BLaER1 (cell line): ENCODE data around the gene PDE3A.

Experiments used
- H3K27ac ChIP-seq: shearing (Covaris generic); formaldehyde crosslinking; 2 replicates; pipeline ENCODE4 v1.8.1; 2022
- H3K27me3 ChIP-seq: shearing (Covaris generic); formaldehyde crosslinking; 2 replicates; pipeline ENCODE4 v1.8.1; 2022
- H3K36me3 ChIP-seq: shearing (Covaris generic); formaldehyde crosslinking; 2 replicates; pipeline ENCODE4 v1.8.1; 2022
- H3K4me1 ChIP-seq: shearing (Covaris generic); formaldehyde crosslinking; 2 replicates; pipeline ENCODE4 v1.8.1; 2022
- H3K4me2 ChIP-seq: shearing (Covaris generic); formaldehyde crosslinking; 2 replicates; pipeline ENCODE4 v1.8.1; 2022
- H3K4me3 ChIP-seq: shearing (Covaris generic); formaldehyde crosslinking; 2 replicates; pipeline ENCODE4 v1.8.1; 2022
- H3K9ac ChIP-seq: shearing (Covaris generic); formaldehyde crosslinking; 2 replicates; pipeline ENCODE4 v1.8.1; 2022
- H3K9me3 ChIP-seq: shearing (Covaris generic); formaldehyde crosslinking; 2 replicates; pipeline ENCODE4 v1.8.1; 2022
- H4K20me1 ChIP-seq: shearing (Covaris generic); formaldehyde crosslinking; 2 replicates; pipeline ENCODE4 v1.8.1; 2022
- Cebpa-rat ChIP-seq: shearing (Covaris generic); IDR thresholded peaks from 2 replicates; pipeline ENCODE4 v1.8.1; 2022

Gene PDE3A

DNA sequence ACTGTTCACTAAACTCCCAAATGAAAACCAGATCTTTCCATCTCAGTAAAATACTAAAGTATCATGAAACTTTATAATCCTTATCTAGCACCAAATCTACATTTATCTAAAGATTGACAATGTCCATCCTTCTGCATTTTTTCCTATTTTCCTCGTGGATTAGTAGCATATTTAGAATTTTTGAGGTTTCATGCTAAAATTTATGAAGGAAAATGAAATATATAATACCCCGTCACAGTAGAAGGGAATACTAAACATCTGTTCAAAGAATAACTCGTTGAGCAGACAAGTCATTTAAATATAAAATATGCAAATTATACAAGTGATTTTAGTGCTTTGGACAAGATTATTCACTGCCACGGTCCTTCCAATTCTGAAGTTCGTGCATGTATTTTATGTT lies 204.1 kb downstream of the PDE3A start:
- Histone ChIP-seq H3K36me3 (no peaks in the 10 kb centered on the region), H3K27me3 (no peaks in the 10 kb centered on the region)

DNA sequence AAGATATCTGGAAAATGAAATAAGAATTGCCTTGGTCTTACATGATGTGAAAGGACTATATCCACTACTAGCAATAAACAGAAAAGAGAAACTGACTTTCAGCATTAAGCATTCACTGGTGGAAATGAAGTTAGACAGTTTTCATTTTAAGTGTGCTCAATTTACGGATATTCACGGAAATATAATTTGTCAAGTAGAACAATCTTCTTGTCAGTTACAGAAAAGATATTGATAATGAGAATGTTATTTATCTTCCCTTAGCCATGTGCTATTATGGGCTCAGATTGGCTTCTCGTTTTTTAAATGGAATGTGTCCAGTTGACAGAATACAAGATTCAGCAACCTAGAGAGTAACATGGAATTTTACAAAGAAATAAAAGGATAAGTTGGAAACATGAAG lies 208.2 kb downstream of the PDE3A start:
- Histone ChIP-seq H3K9ac (no peak overlapping the region), H3K27ac (no peak overlapping the region), H3K4me3 (no peak overlapping the region), H3K4me2 (no peak overlapping the region), H3K4me1 (no peaks in the 10 kb centered on the region), H3K36me3 (no peaks in the 10 kb centered on the region), H3K27me3 (no peaks in the 10 kb centered on the region), H4K20me1 (no peaks in the 10 kb centered on the region), H3K9me3 (no peaks in the 10 kb centered on the region)
- TF ChIP-seq Cebpa-rat: no peak

More for the DNA sequence above, 204.1 kb downstream of the PDE3A start:
- no peaks in the 10 kb centered on the region for H4K20me1 ChIP-seq
- TF ChIP-seq Cebpa-rat: no peak
- no peak overlapping the region for H3K4me3 ChIP-seq
- no peaks in the 10 kb centered on the region for H3K4me1 ChIP-seq
- no peak overlapping the region for H3K27ac ChIP-seq
- no peak overlapping the region for H3K4me2 ChIP-seq
- H3K9ac ChIP-seq: no peak overlapping the region
- no peaks in the 10 kb centered on the region for H3K9me3 ChIP-seq

DNA sequence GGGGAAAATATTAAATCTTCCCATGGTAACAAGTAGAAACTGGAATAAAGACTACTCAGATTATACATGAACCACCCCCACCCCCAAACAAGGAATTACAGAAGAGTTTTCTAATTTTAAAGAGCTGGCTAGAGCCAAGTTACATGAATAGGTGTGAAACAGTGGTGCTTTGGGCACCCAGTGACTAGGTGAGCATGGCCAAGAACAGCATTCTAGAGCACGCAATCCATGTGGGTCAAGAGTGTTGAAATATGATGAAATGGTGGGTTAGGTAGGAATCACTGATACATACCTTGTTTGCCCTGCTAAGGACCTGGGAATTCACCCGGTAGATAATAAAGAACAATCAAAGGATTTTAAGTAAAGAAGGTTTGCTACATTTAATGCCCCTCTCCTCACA lies 208.7 kb downstream of the PDE3A start:
- Histone ChIP-seq H3K9me3 (no peaks in the 10 kb centered on the region), H4K20me1 (no peaks in the 10 kb centered on the region), H3K4me3 (no peak overlapping the region), H3K27ac (no peak overlapping the region), H3K4me1 (no peaks in the 10 kb centered on the region), H3K27me3 (no peaks in the 10 kb centered on the region), H3K36me3 (no peaks in the 10 kb centered on the region), H3K9ac (no peak overlapping the region), H3K4me2 (no peak overlapping the region)
- no peak for TF ChIP-seq Cebpa-rat

DNA sequence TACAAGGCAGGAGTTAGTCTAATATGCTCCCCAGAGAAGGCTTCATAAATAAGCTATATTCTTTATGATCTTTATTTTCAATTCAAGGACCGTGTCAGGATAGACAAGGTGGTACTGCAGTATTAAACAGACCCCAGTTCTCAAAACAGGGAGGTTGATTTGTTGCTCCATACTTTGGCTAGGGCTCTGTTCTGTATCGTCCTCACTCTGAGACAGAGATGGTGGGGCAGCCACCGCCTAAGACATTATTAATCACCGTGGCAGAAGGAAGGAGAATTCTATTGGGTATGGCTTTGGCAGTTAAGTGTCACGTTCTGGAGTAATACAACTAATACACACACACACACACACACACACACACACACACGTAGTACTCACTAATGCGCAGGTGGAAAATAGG lies 209.8 kb downstream of the PDE3A start:
- Histone ChIP-seq H3K9me3 (no peaks in the 10 kb centered on the region), H3K4me2 (no peak overlapping the region), H3K4me1 (no peaks in the 10 kb centered on the region), H4K20me1 (no peaks in the 10 kb centered on the region), H3K27ac (no peak overlapping the region), H3K9ac (no peak overlapping the region), H3K27me3 (no peaks in the 10 kb centered on the region), H3K4me3 (no peak overlapping the region), H3K36me3 (no peaks in the 10 kb centered on the region)
- no peak for TF ChIP-seq Cebpa-rat

DNA sequence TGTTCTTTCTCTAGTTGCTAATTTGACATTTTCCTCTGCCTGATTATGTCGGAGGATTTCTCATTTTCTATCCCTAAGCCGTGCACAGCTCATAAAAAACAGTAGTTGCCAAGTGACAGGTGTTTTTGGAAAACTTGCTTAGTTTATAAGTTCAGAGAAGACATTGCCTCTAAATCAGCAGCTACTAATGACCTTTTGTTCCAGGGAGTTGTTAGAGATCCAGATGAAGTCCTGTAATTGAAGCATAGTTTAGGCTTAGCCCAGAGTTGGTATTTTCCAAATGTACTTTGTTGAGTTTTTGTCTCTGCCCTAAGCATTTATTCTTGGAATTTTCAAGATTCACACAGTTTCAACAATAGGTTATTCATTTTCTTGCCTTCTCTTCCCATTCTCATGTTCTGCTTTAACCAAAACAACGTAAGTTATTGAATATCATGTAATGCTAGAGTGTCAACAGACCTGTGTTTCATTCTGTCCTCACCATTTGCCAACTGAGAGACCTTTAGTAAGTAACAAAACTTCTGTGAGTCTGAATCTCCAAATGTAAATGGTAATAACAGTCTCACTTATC lies 216.8 kb downstream of the PDE3A start:
- Histone ChIP-seq H3K27me3 (no peaks in the 10 kb centered on the region), H3K36me3 (no peaks in the 10 kb centered on the region), H3K4me1 (no peaks in the 10 kb centered on the region), H3K9ac (no peak overlapping the region), H4K20me1 (no peaks in the 10 kb centered on the region), H3K9me3 (no peaks in the 10 kb centered on the region), H3K4me3 (no peak overlapping the region), H3K27ac (no peak overlapping the region), H3K4me2 (no peak overlapping the region)
- no peak for TF ChIP-seq Cebpa-rat

DNA sequence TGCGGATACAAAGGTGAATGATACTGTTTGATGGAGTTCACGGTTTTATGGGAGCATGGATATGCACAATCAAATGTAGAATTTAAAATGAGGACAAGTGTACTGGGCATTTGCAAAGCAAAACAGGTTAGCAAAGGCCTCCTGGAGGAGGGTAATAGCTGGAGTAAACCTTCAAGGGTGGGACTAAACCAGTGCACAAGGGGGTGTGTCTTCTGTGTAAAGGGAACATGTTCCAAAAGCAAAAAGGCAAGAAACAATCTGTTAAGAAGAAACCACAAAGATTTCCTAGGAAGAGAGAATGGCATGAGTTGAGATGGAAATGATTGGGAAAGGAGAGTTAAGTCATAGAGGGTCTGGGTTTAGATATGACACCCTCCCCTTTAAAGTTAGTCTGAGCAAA lies 217.6 kb downstream of the PDE3A start:
- Histone ChIP-seq H3K36me3 (no peaks in the 10 kb centered on the region), H3K27ac (no peak overlapping the region), H3K4me2 (no peak overlapping the region), H4K20me1 (no peaks in the 10 kb centered on the region), H3K4me3 (no peak overlapping the region), H3K4me1 (no peaks in the 10 kb centered on the region), H3K9ac (no peak overlapping the region), H3K27me3 (no peaks in the 10 kb centered on the region), H3K9me3 (no peaks in the 10 kb centered on the region)
- TF ChIP-seq Cebpa-rat: no peak

DNA sequence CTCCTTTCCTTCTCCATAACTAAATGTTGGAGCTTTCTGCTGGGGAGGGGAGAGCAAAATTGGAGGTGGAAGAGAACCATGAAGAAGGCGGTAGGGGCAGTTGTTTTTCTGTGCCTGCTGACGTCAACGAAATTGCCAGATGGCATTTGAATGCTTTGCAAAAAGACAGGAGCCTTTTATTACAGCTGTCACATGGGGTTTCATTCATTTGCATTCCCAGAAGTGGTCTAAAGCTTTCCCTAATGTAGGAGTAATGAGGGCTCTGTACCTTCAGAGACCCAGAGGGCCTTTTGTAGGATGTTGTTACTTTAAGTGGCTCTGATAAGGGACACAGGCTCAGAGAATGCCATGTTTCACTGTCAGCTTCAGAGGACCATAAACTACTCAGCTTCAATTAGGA lies 219.7 kb downstream of the PDE3A start:
- Histone ChIP-seq H3K4me1 (no peaks in the 10 kb centered on the region), H3K4me2 (no peak overlapping the region), H3K27ac (no peak overlapping the region), H3K27me3 (no peaks in the 10 kb centered on the region), H3K36me3 (no peaks in the 10 kb centered on the region), H3K9me3 (no peaks in the 10 kb centered on the region), H3K4me3 (no peak overlapping the region), H4K20me1 (no peaks in the 10 kb centered on the region), H3K9ac (no peak overlapping the region)
- TF ChIP-seq Cebpa-rat: no peak

DNA sequence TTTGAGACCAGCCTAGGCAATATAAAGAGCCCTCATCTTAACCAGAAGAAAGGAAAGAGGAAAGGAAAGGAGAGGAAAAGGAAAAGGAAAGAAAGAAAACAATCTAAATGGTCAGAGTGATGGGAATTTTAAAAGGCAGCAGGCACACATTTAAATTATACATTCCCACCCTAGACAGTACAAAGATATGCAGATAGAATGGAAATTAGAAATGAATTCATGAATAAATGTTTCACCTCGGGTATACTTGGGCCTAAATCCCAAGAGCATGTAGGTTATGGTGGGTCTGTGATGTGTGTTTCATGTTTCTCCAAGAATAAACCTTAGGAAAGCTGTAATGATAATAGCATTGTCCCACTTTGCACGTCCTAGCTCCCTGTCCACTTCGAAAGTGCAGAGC lies 222.2 kb downstream of the PDE3A start:
- H3K4me3 ChIP-seq: no peak overlapping the region
- no peak for TF ChIP-seq Cebpa-rat
- no peaks in the 10 kb centered on the region for H4K20me1 ChIP-seq
- no peaks in the 10 kb centered on the region for H3K27me3 ChIP-seq
- H3K36me3 ChIP-seq: no peaks in the 10 kb centered on the region
- H3K9me3 ChIP-seq: no peaks in the 10 kb centered on the region
- no peak overlapping the region for H3K27ac ChIP-seq
- H3K4me1 ChIP-seq: no peaks in the 10 kb centered on the region
- no peak overlapping the region for H3K4me2 ChIP-seq
- no peak overlapping the region for H3K9ac ChIP-seq

DNA sequence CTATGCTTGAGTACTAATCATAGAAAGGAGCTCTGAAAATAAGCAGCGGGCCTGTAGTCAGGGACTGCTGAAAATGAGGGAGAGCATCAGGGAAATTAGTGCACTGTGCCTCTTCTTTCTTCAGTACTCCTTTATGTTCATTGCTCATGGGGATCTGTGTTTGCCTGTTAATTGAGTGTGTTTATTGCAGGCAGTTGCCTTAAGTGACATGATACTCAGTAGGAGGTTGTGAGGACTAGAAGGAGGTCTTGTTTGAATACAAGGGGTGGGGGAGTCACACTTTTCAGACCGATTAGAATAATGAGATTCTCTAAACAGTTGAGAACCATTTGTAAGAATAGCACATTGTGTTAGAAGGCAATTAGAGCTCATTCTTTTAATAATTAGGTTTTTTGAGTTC lies 224.2 kb downstream of the PDE3A start:
- Histone ChIP-seq H3K27ac (no peak overlapping the region), H3K4me3 (no peak overlapping the region), H3K36me3 (no peaks in the 10 kb centered on the region), H3K9me3 (no peaks in the 10 kb centered on the region), H3K27me3 (no peaks in the 10 kb centered on the region), H4K20me1 (no peaks in the 10 kb centered on the region), H3K9ac (no peak overlapping the region), H3K4me2 (no peak overlapping the region), H3K4me1 (no peaks in the 10 kb centered on the region)
- TF ChIP-seq Cebpa-rat: no peak

DNA sequence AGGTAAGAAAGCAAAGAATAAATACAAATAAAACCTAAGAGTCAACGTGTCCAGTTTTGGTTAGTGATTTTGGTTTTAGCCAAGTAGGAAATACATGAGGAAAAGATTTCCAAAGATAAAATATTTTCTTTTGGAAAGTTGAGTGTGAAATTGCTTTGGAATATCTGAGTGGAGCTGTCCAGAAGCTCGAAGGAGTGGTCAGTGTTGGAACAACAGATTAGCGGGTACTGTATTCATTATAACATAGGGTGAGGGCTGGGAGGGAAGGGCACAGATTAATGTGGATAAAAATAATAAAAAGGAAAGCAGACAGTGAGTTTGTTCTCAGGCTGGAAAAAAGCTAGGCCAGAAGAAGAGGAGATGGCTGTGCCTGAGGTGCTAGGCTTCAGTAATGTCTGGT lies 225.3 kb downstream of the PDE3A start:
- Histone ChIP-seq H3K36me3 (no peaks in the 10 kb centered on the region), H3K4me1 (no peaks in the 10 kb centered on the region), H3K9me3 (no peaks in the 10 kb centered on the region), H3K27ac (no peak overlapping the region), H3K4me2 (no peak overlapping the region), H3K9ac (no peak overlapping the region), H4K20me1 (no peaks in the 10 kb centered on the region), H3K27me3 (no peaks in the 10 kb centered on the region), H3K4me3 (no peak overlapping the region)
- no peak for TF ChIP-seq Cebpa-rat

DNA sequence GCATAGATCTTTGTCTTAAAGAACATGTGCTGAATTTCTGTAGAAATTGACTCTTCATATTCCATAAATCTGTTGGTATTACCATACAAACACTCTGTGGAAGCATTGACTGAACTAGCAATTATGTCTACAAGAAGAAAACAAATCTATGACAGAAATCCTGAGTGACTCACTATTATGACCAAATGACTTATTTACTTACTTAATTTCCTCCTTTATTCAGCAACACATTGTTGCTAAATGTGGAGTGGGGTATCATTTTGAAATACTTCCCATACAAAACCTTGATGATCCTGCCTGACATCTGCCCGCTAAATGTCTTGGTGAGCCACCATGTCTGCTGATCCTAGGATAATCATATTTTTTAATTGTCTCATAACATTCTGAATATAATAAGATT lies 227.7 kb downstream of the PDE3A start:
- Histone ChIP-seq H3K27me3 (no peaks in the 10 kb centered on the region), H3K4me1 (no peaks in the 10 kb centered on the region), H3K36me3 (no peaks in the 10 kb centered on the region), H4K20me1 (no peaks in the 10 kb centered on the region), H3K9me3 (no peaks in the 10 kb centered on the region), H3K4me3 (no peak overlapping the region), H3K27ac (no peak overlapping the region), H3K4me2 (no peak overlapping the region), H3K9ac (no peak overlapping the region)
- TF ChIP-seq Cebpa-rat: no peak
